K562 (cell line): ENCODE results near the gene PRR19. TPM values are rescaled to one million over a fixed set of nuclear protein-coding genes. Genes with fewer than 3 reads are reported as not detected.

ENCODE experiments used
- ASH1L ChIP-seq: fragments of 450-650 bp; IDR thresholded peaks from 2 replicates; pipeline ENCODE4 v1.6.1; 2018; ENCODE audit warnings: borderline replicate concordance, mild to moderate bottlenecking, low read depth; ENCODE audit not compliant: partially characterized antibody
- EGR1 ChIP-seq: fragments of 450-650 bp; conservative IDR thresholded peaks from 2 replicates; pipeline ENCODE4 v1.6.1; 2017; ENCODE audit warnings: mild to moderate bottlenecking
- GATAD2B ChIP-seq: fragments of 450-650 bp; IDR thresholded peaks from 2 replicates; pipeline ENCODE4 v1.6.1; 2017; ENCODE audit warnings: mild to moderate bottlenecking, borderline replicate concordance
- GTF3C2 ChIP-seq: IDR thresholded peaks from 3 replicates; pipeline ENCODE4 v1.6.1; 2011; ENCODE audit warnings: borderline replicate concordance, mild to moderate bottlenecking, moderate library complexity; ENCODE audit not compliant: insufficient read length; ENCODE audit errors: extremely low read depth
- KLF13 ChIP-seq: fragments of 450-650 bp; IDR thresholded peaks from 2 replicates; pipeline ENCODE4 v1.6.1; 2016; ENCODE audit warnings: missing genetic modification characterization, low read depth, mild to moderate bottlenecking, missing compliant biosample characterization, moderate library complexity, borderline replicate concordance
- MAX ChIP-seq: sonication (generic); formaldehyde crosslinking; IDR thresholded peaks from 2 replicates; pipeline ENCODE4 v1.9.0; 2022; ENCODE audit warnings: mild to moderate bottlenecking, missing genetic modification reagents
- NEUROD1 ChIP-seq: fragments of 150-350 bp; IDR thresholded peaks from 2 replicates; pipeline ENCODE4 v1.6.1; 2014; ENCODE audit warnings: borderline replicate concordance, low read length, low read depth; ENCODE audit not compliant: partially characterized antibody
- NFATC3 ChIP-seq: fragments of 450-650 bp; IDR thresholded peaks from 2 replicates; pipeline ENCODE4 v1.6.1; 2017; ENCODE audit warnings: mild to moderate bottlenecking
- RBM15 ChIP-seq: fragments of 200-400 bp; formaldehyde crosslinking; IDR thresholded peaks from 2 replicates; pipeline ENCODE4 v1.6.1; 2018; ENCODE audit warnings: mild to moderate bottlenecking, low read length, moderate library complexity; ENCODE audit not compliant: insufficient read depth
- RBM34 ChIP-seq: fragments of 200-400 bp; formaldehyde crosslinking; IDR thresholded peaks from 2 replicates; pipeline ENCODE4 v1.6.1; 2018; ENCODE audit warnings: low read length, borderline replicate concordance; ENCODE audit not compliant: insufficient read depth
- SRSF7 ChIP-seq: fragments of 200-400 bp; formaldehyde crosslinking; optimal IDR thresholded peaks from 2 replicates; pipeline ENCODE3; 2017; ENCODE audit warnings: mild to moderate bottlenecking, low read depth, low read length
- XRCC5 ChIP-seq: fragments of 200-400 bp; formaldehyde crosslinking; IDR thresholded peaks from 2 replicates; pipeline ENCODE4 v1.6.1; 2017; ENCODE audit warnings: low read depth, mild to moderate bottlenecking, low read length
- ZBED1 ChIP-seq: IDR thresholded peaks from 2 replicates; pipeline ENCODE4 v1.6.1; 2014
- ZC3H4 ChIP-seq: sonication (generic); formaldehyde crosslinking; IDR thresholded peaks from 2 replicates; pipeline ENCODE4 v1.9.0; 2021; ENCODE audit warnings: missing genetic modification reagents, borderline replicate concordance
- ZNF140 ChIP-seq: fragments of 250-450 bp; sonication (Bioruptor Pico); IDR thresholded peaks from 2 replicates; pipeline ENCODE4 v1.8.0; 2021; ENCODE audit warnings: moderate library complexity, mild to moderate bottlenecking, inconsistent platforms
- ZNF280A ChIP-seq: fragments of 450-650 bp; IDR thresholded peaks from 2 replicates; pipeline ENCODE4 v1.6.1; 2018; ENCODE audit warnings: mild to moderate bottlenecking, low read depth; ENCODE audit not compliant: partially characterized antibody
- ZNF57 ChIP-seq: fragments of 450-650 bp; formaldehyde crosslinking; IDR thresholded peaks from 2 replicates; pipeline ENCODE4 v1.4.0; 2020; ENCODE audit warnings: mild to moderate bottlenecking, moderate library complexity
- ZNF584 ChIP-seq: fragments of 200-800 bp; sonication (Bioruptor generic); IDR thresholded peaks from 2 replicates; pipeline ENCODE4 v1.6.1; 2016; ENCODE audit warnings: low read depth, mild to moderate bottlenecking, missing genetic modification characterization, missing compliant biosample characterization
- ZNF740 ChIP-seq, 3 experiments: fragments of 200-800 bp in 1 of 3; sonication (Bioruptor generic) in 1 of 3; sonication (generic) in 1 of 3; formaldehyde crosslinking in 1 of 3; IDR thresholded peaks; 2 replicates each; pipeline versions ENCODE4 v1.6.1 to v1.8.0; 2016 to 2022; ENCODE audit warnings: mild to moderate bottlenecking in 2 of 3, missing compliant biosample characterization in 2 of 3, missing genetic modification characterization in 2 of 3, missing genetic modification reagents in 1 of 3
- polyA plus RNA-seq, 8 experiments: library from polyadenylated mRNA; depleted of rRNA in 4 of 8; stranded (reverse) in 5 of 8; unstranded in 3 of 8; fragments of >200 nt; fragmentation: Nextera tagmentation in 2 of 8; fragmentation: Illumina TruSeq in 1 of 8; extraction: Ambion mirVana in 2 of 8; extraction: Trizol in 1 of 8; gene quantifications; 2 replicates each; pipeline versions ENCODE4 v1.2.1 to v1.2.3, GENCODE V29; 2011 to 2014; ENCODE audit warnings: inconsistent platforms in 1 of 8, missing spikeins in 1 of 8
- total RNA-seq, 7 experiments: library from RNA; depleted of rRNA in 6 of 7; stranded (reverse); fragments of >200 nt in 6 of 7; fragmentation: Illumina TruSeq in 2 of 7; extraction: Trizol in 2 of 7; gene quantifications; 2 replicates each; pipeline versions ENCODE4 v1.2.1 to v1.2.3, GENCODE V29; 2011 to 2021; ENCODE audit warnings: low replicate concordance in 1 of 7
- TF ChIP-seq, protein P1 (sequence below): IDR thresholded peaks from 3 replicates; pipeline ENCODE4 v1.6.1; 2011; ENCODE audit warnings: borderline replicate concordance, mild to moderate bottlenecking; ENCODE audit not compliant: insufficient read length, insufficient read depth

PRR19 gene
- total and polyA plus RNA-seq, 9 of the 15 experiments (the other 6 are each of a cell fraction or from before 2014, with no cell fraction given) = 0.10 to 1.6 (median 0.54) TPM

- TF ChIP-seq, protein P1, sequence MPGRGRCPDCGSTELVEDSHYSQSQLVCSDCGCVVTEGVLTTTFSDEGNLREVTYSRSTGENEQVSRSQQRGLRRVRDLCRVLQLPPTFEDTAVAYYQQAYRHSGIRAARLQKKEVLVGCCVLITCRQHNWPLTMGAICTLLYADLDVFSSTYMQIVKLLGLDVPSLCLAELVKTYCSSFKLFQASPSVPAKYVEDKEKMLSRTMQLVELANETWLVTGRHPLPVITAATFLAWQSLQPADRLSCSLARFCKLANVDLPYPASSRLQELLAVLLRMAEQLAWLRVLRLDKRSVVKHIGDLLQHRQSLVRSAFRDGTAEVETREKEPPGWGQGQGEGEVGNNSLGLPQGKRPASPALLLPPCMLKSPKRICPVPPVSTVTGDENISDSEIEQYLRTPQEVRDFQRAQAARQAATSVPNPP = no peak
- TF ChIP-seq GTF3C2 (no peak), ZBED1 (no peak), ZNF280A (no peak), KLF13 (tag) (no peak), RBM15 (no peak), GATAD2B (no peak), XRCC5 (no peak), ZNF740 (CRISPR knock-in tag; IDR thresholded peaks at IDR 0.05) (0 out of 2 replicates have a peak, but pooled peaks have one; percentile 73), ZNF740 (tag; IDR thresholded peaks at IDR 0.05) (no peak), MAX (CRISPR knock-in tag) (0 out of 2 replicates have a peak, but pooled peaks have one; percentile 3), ZNF584 (CRISPR knock-in tag) (no peak), ZNF140 (CRISPR knock-in tag) (no peak), SRSF7 (no peak), RBM34 (no peak), ASH1L (no peak), ZC3H4 (CRISPR knock-in tag) (no peak), EGR1 (no peak), NEUROD1 (no peak), NFATC3 (no peak), ZNF57 (CRISPR knock-in tag) (no peak)
Observed at GRCh38 chr19:42270346-42271044, 31.4 kb upstream of the PRR19 start (continued).
